ENCODE data around the gene FAM210B.

DNA sequence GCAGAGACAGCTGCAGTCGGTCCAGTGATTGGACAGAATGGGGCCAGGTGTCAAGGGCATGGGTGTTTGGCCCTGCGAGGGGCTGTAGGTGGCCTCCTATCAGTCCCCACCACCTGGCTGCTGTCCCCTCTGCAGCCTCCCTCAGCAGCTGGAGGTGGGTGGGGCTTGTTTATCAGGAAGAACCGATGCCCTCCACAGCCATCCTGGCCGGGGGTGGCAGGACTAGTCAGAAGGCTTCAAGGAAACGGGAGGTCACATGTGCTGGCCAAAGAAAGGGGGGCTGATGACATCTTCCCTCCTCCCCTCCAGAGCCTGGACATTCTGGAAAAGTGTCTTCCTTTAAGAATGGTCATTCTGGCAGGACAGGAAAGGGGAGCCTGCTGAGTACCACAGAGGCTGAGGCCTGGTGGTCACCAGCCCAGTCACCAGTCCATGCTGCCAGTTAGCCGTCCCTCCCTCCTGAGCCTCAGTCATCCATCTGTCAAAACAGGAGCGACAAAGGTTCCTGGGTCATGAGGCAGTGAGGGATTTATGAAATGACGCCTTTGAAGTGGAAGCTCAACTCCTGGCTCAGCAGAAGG lies 4.1 kb downstream of the FAM210B start:
- no peak for TF ChIP-seq POLR2A (IDR thresholded peaks at IDR 0.05; ENCODE audit: low read length)
- no peak for TF ChIP-seq JUNB (IDR thresholded peaks at IDR 0.05)
- TF ChIP-seq, protein P1, sequence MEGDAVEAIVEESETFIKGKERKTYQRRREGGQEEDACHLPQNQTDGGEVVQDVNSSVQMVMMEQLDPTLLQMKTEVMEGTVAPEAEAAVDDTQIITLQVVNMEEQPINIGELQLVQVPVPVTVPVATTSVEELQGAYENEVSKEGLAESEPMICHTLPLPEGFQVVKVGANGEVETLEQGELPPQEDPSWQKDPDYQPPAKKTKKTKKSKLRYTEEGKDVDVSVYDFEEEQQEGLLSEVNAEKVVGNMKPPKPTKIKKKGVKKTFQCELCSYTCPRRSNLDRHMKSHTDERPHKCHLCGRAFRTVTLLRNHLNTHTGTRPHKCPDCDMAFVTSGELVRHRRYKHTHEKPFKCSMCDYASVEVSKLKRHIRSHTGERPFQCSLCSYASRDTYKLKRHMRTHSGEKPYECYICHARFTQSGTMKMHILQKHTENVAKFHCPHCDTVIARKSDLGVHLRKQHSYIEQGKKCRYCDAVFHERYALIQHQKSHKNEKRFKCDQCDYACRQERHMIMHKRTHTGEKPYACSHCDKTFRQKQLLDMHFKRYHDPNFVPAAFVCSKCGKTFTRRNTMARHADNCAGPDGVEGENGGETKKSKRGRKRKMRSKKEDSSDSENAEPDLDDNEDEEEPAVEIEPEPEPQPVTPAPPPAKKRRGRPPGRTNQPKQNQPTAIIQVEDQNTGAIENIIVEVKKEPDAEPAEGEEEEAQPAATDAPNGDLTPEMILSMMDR (IDR thresholded peaks at IDR 0.05) = no peak
- TF ChIP-seq POLR2AphosphoS2 (conservative IDR thresholded peaks at IDR 0.05; ENCODE audit: low read length) = no peak
- no peak for TF ChIP-seq EHF (CRISPR knock-in tag; IDR thresholded peaks at IDR 0.05)
- no peak for TF ChIP-seq RFX5 (IDR thresholded peaks at IDR 0.05)
- TF ChIP-seq, protein P2, sequence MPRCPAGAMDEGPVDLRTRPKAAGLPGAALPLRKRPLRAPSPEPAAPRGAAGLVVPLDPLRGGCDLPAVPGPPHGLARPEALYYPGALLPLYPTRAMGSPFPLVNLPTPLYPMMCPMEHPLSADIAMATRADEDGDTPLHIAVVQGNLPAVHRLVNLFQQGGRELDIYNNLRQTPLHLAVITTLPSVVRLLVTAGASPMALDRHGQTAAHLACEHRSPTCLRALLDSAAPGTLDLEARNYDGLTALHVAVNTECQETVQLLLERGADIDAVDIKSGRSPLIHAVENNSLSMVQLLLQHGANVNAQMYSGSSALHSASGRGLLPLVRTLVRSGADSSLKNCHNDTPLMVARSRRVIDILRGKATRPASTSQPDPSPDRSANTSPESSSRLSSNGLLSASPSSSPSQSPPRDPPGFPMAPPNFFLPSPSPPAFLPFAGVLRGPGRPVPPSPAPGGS (IDR thresholded peaks at IDR 0.05) = no peak
- TF ChIP-seq FOSB (CRISPR knock-in tag; IDR thresholded peaks at IDR 0.05) = no peak
